ENCODE measurements around the gene LENG9.
"Not testable (repeated sequence)": the region's sequence is repeated elsewhere in the genome, so short reads cannot be mapped to it uniquely, and the experiment has no call there.

Gene LENG9

DNA sequence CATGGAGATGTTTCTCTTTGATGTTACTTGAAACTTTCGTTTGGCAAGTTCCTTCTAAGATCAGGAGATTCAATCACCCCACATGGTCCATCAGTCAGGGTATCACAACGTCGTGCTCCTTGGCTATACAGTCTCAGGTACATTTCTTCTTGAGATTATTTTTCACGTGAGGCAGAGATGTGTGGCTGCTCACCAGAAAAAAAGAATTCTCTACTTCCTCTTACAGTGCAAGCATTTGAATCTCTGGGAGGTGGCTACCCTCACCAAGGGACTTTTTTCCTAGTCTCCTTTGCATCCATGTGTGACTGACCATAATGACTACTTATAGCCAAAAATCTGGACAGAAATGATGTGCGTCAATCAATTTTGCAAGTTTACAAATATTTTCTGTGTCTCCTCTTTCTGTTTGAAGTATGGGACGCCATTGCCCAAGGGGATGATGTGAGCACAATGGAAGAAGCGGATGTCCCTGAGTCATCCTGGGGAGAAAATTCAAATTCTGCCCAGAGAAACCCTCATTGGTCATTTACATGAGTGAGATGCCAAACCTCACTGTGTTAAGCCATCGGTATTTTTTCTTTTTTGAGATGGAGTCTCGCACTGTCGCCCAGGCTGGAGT lies 30.5 kb upstream of the LENG9 start:
- Histone ChIP-seq H3K4me2 (ENCODE audit: low read depth, low read length) (no peak overlapping the region), H3K9me3 (replicated peaks; ENCODE audit: insufficient read depth, low read length) (no peaks in the 10 kb centered on the region)

DNA sequence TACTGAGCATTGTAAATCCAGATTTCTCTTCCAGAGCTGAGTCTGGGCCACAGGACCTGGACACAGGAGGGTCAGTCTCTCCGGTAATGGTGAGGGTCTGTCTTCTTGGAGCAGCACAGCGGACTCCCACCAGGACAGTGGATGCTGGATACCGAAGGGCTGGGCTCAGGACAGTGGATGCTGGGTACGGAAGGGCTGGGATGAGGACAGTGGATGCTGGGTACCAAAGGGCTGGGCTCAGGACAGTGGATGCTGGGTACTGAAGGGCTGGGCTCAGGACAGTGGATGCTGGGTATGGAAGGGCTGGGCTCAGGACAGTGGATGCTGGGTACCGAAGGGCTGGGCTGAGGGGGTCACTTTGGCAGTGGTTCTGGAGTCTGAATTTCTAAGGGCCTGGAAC lies 29.5 kb upstream of the LENG9 start:
- peaks cover 92% of the 10 kb centered on the region for H3K27me3 ChIP-seq (replicated peaks; ENCODE audit: insufficient read depth, low read length)
- H3K4me3 ChIP-seq (ENCODE audit: low read length); H2AFZ ChIP-seq (ENCODE audit: low read length); DNase-seq; H3F3A ChIP-seq (ENCODE audit: insufficient read depth, low read length); H3K27ac ChIP-seq (ENCODE audit: low read length); H4K20me1 ChIP-seq (ENCODE audit: insufficient read depth, low read length); H3K4me1 ChIP-seq (ENCODE audit: low read length); H3K9me3 ChIP-seq (replicated peaks; ENCODE audit: insufficient read depth, low read length); H3K79me2 ChIP-seq (ENCODE audit: low read length); H3K9ac ChIP-seq (ENCODE audit: low read length); H3K9me2 ChIP-seq (replicated peaks; ENCODE audit: insufficient read depth, low read length); H3K4me2 ChIP-seq (ENCODE audit: low read depth, low read length); H3K36me3 ChIP-seq (replicated peaks; ENCODE audit: insufficient read depth, low read length): not testable (repeated sequence)

More for the DNA sequence above, 30.5 kb upstream of the LENG9 start:
- H3K4me3 ChIP-seq (ENCODE audit: low read length): no peak overlapping the region
- H2AFZ ChIP-seq (ENCODE audit: low read length): no peak overlapping the region
- H3K9me2 ChIP-seq (replicated peaks; ENCODE audit: insufficient read depth, low read length): no peaks in the 10 kb centered on the region
- H3K4me1 ChIP-seq (ENCODE audit: low read length): no peaks in the 10 kb centered on the region
- no peaks in the 10 kb centered on the region for H4K20me1 ChIP-seq (ENCODE audit: insufficient read depth, low read length)
- H3K79me2 ChIP-seq (ENCODE audit: low read length): no peaks in the 10 kb centered on the region
- no peak overlapping the region for H3K9ac ChIP-seq (ENCODE audit: low read length)
- no peak for DNase-seq
- no peaks in the 10 kb centered on the region for H3K36me3 ChIP-seq (replicated peaks; ENCODE audit: insufficient read depth, low read length)
- H3K27ac ChIP-seq (ENCODE audit: low read length): no peak overlapping the region
- H3K27me3 ChIP-seq (replicated peaks; ENCODE audit: insufficient read depth, low read length): peaks cover 88% of the 10 kb centered on the region
- TF ChIP-seq EZH2 (optimal IDR thresholded peaks at IDR 0.05; ENCODE audit: low read depth, low read length): no peak
- no peak for TF ChIP-seq EZH2phosphoT487 (IDR thresholded peaks at IDR 0.05; ENCODE audit: low read length)
- TF ChIP-seq, protein P1, sequence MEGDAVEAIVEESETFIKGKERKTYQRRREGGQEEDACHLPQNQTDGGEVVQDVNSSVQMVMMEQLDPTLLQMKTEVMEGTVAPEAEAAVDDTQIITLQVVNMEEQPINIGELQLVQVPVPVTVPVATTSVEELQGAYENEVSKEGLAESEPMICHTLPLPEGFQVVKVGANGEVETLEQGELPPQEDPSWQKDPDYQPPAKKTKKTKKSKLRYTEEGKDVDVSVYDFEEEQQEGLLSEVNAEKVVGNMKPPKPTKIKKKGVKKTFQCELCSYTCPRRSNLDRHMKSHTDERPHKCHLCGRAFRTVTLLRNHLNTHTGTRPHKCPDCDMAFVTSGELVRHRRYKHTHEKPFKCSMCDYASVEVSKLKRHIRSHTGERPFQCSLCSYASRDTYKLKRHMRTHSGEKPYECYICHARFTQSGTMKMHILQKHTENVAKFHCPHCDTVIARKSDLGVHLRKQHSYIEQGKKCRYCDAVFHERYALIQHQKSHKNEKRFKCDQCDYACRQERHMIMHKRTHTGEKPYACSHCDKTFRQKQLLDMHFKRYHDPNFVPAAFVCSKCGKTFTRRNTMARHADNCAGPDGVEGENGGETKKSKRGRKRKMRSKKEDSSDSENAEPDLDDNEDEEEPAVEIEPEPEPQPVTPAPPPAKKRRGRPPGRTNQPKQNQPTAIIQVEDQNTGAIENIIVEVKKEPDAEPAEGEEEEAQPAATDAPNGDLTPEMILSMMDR (IDR thresholded peaks at IDR 0.05; ENCODE audit: low read length): no peak
- H3F3A ChIP-seq (ENCODE audit: insufficient read depth, low read length): no peaks in the 10 kb centered on the region

- H3F3A ChIP-seq (ENCODE audit: insufficient read depth, low read length): no peaks in the 10 kb centered on the region
- H3K4me3 ChIP-seq (ENCODE audit: low read length): no peak overlapping the region
- H2AFZ ChIP-seq (ENCODE audit: low read length): no peak overlapping the region
- no peak for DNase-seq
- H3K9ac ChIP-seq (ENCODE audit: low read length): no peak overlapping the region
- H3K9me3 ChIP-seq (replicated peaks; ENCODE audit: insufficient read depth, low read length): no peaks in the 10 kb centered on the region
- TF ChIP-seq EZH2 (optimal IDR thresholded peaks at IDR 0.05; ENCODE audit: low read depth, low read length) (no peak), EZH2phosphoT487 (IDR thresholded peaks at IDR 0.05; ENCODE audit: low read length) (no peak)
- TF ChIP-seq, protein P1 (IDR thresholded peaks at IDR 0.05; ENCODE audit: low read length): no peak
- no peaks in the 10 kb centered on the region for H3K36me3 ChIP-seq (replicated peaks; ENCODE audit: insufficient read depth, low read length)
- no peaks in the 10 kb centered on the region for H4K20me1 ChIP-seq (ENCODE audit: insufficient read depth, low read length)
- no peaks in the 10 kb centered on the region for H3K9me2 ChIP-seq (replicated peaks; ENCODE audit: insufficient read depth, low read length)
- no peak overlapping the region for H3K27ac ChIP-seq (ENCODE audit: low read length)
- no peak overlapping the region for H3K4me2 ChIP-seq (ENCODE audit: low read depth, low read length)
- H3K27me3 ChIP-seq (replicated peaks; ENCODE audit: insufficient read depth, low read length): peaks cover 94% of the 10 kb centered on the region
- H3K79me2 ChIP-seq (ENCODE audit: low read length): no peaks in the 10 kb centered on the region
- H3K4me1 ChIP-seq (ENCODE audit: low read length): no peaks in the 10 kb centered on the region
Measured at GRCh38 chr19:54492568-54492967, 29.0 kb upstream of the LENG9 start.

DNA sequence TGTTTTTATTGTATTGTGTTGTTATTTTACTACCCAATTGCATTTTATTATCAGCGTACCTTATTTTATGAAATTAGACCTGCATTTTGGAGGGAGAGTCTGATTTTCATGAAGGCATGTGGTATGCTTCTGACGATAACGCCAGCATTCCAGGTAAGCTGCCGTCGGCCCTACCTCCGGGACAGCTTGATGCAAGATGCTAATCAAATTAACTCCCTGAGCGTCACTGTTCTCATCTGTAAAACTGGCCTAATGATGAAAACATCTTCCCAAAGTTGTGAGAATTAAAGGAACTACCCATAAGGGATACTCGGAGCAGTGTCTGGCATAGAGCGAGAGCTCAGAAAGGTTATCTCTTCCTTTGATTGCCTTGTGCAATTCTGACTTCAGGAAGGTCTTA lies 26.2 kb upstream of the LENG9 start:
- Histone ChIP-seq H4K20me1 (ENCODE audit: insufficient read depth, low read length) (no peaks in the 10 kb centered on the region), H3K4me2 (ENCODE audit: low read depth, low read length) (no peak overlapping the region), H3K4me1 (ENCODE audit: low read length) (no peaks in the 10 kb centered on the region), H3K9me2 (replicated peaks; ENCODE audit: insufficient read depth, low read length) (no peaks in the 10 kb centered on the region), H3K9ac (ENCODE audit: low read length) (no peak overlapping the region), H3K4me3 (ENCODE audit: low read length) (no peak overlapping the region), H2AFZ (ENCODE audit: low read length) (no peak overlapping the region), H3K27ac (ENCODE audit: low read length) (no peak overlapping the region), H3K79me2 (ENCODE audit: low read length) (no peaks in the 10 kb centered on the region), H3K27me3 (replicated peaks; ENCODE audit: insufficient read depth, low read length) (peaks cover 93% of the 10 kb centered on the region), H3F3A (ENCODE audit: insufficient read depth, low read length) (no peaks in the 10 kb centered on the region), H3K36me3 (replicated peaks; ENCODE audit: insufficient read depth, low read length) (no peaks in the 10 kb centered on the region), H3K9me3 (replicated peaks; ENCODE audit: insufficient read depth, low read length) (no peaks in the 10 kb centered on the region)
- no peak for TF ChIP-seq EZH2 (optimal IDR thresholded peaks at IDR 0.05; ENCODE audit: low read depth, low read length)
- TF ChIP-seq EZH2phosphoT487 (IDR thresholded peaks at IDR 0.05; ENCODE audit: low read length): no peak
- TF ChIP-seq, protein P1 (IDR thresholded peaks at IDR 0.05; ENCODE audit: low read length): no peak
- no peak for DNase-seq

Measured in MM.1S (cell line).